ENCODE results near the gene DHODH. TPM values are rescaled to one million over a fixed set of nuclear protein-coding genes. Genes with fewer than 3 reads are reported as not detected.

DHODH gene
- total and polyA plus RNA-seq, 4 donors = 14.4 to 150 (median 79.4) TPM

- peaks cover 7 to 52% (median 32%) of the 10 kb centered on the region in 4 donors for H3K36me3 ChIP-seq (ENCODE audit: control insufficient read depth in 4 of 4, insufficient read depth in 3 of 4, low read depth in 1 of 4, low read length in 3 of 4)
- peaks cover 22 to 73% (median 56%) of the 10 kb centered on the region in 4 donors for H3K4me1 ChIP-seq (ENCODE audit: control insufficient read depth in 4 of 4, insufficient read depth in 4 of 4, low read length in 3 of 4)
- no peak overlapping the region for H3K9ac ChIP-seq (ENCODE audit: low read depth in 1 of 2, low read length in 2 of 2)
- no peak overlapping the region for H3K4me3 ChIP-seq (ENCODE audit: low read depth in 1 of 3, low read length in 3 of 3)
- H3K9me3 ChIP-seq (ENCODE audit: control insufficient read depth in 4 of 4, low read length in 3 of 4) = no peaks in the 10 kb centered on the region
- 44% methylated on average over 6 of the region's 6 CpGs for WGBS
- H3K27me3 ChIP-seq (ENCODE audit: control insufficient read depth in 4 of 4, insufficient read depth in 4 of 4, low read length in 3 of 4) = no peaks in the 10 kb centered on the region
- TF ChIP-seq SP1 (IDR thresholded peaks at IDR 0.05) = no peak
- no peak for TF ChIP-seq ZBTB33 (IDR thresholded peaks at IDR 0.05)
- no peak for TF ChIP-seq HNF4G (IDR thresholded peaks at IDR 0.05)
- TF ChIP-seq NR2F2 (IDR thresholded peaks at IDR 0.05) = no peak
- TF ChIP-seq EGR1 (IDR thresholded peaks at IDR 0.05; ENCODE audit: low read depth in 2 of 2) = no peak
- TF ChIP-seq FOXA2 (IDR thresholded peaks at IDR 0.05) = no peak
- no peak for TF ChIP-seq REST (IDR thresholded peaks at IDR 0.05)
- no peak for TF ChIP-seq CTCF (IDR thresholded peaks at IDR 0.05; ENCODE audit: low read depth, low read length, missing input control)
- no peak for TF ChIP-seq GABPA (IDR thresholded peaks at IDR 0.05 in 1 of 2, conservative IDR thresholded peaks at IDR 0.05 in 1 of 2)
- TF ChIP-seq MAX (IDR thresholded peaks at IDR 0.05) = no peak
- no peak for DNase-seq (ENCODE audit: low spot score)
- peak overlapping the region; percentile 32 to 82 for H3K27ac ChIP-seq (ENCODE audit: low read depth in 1 of 2, low read length in 2 of 2)
These were observed 16.4 kb downstream of the DHODH start for GRCh38 chr16:72024862-72025382.

GRCh38 chr16:72025404-72026114 is 17.0 kb downstream of the DHODH start:
- no peak for TF ChIP-seq FOXA1 (IDR thresholded peaks at IDR 0.05)
- TF ChIP-seq RAD21 (IDR thresholded peaks at IDR 0.05) = no peak
- peak in 1 of 2 donors; percentile 10 for TF ChIP-seq RXRA (IDR thresholded peaks at IDR 0.05)
- TF ChIP-seq HNF4A (conservative IDR thresholded peaks at IDR 0.05) = peak in 1 of 2 donors; percentile 2
- peak; percentile 13 for TF ChIP-seq YY1 (IDR thresholded peaks at IDR 0.05)
- TF ChIP-seq ZBTB33 (IDR thresholded peaks at IDR 0.05) = no peak
- no peak for TF ChIP-seq EGR1 (IDR thresholded peaks at IDR 0.05; ENCODE audit: low read depth in 2 of 2)
- TF ChIP-seq REST (IDR thresholded peaks at IDR 0.05) = no peak
- TF ChIP-seq MAX (IDR thresholded peaks at IDR 0.05) = peak; percentile 42
- TF ChIP-seq ATF3 (IDR thresholded peaks at IDR 0.05) = no peak
- Histone ChIP-seq H3K27me3 (ENCODE audit: control insufficient read depth in 4 of 4, insufficient read depth in 4 of 4, low read length in 3 of 4) (no peaks in the 10 kb centered on the region), H3K9ac (ENCODE audit: low read depth in 1 of 2, low read length in 2 of 2) (no peak overlapping the region), H3K9me3 (ENCODE audit: control insufficient read depth in 4 of 4, low read length in 3 of 4) (no peaks in the 10 kb centered on the region), H3K27ac (ENCODE audit: low read depth in 1 of 2, low read length in 2 of 2) (peak overlapping the region; percentile 69 to 82), H3K36me3 (ENCODE audit: control insufficient read depth in 4 of 4, insufficient read depth in 3 of 4, low read depth in 1 of 4, low read length in 3 of 4) (peaks cover 7 to 51% (median 32%) of the 10 kb centered on the region in 4 donors), H3K4me1 (ENCODE audit: control insufficient read depth in 4 of 4, insufficient read depth in 4 of 4, low read length in 3 of 4) (peaks cover 22 to 73% (median 55%) of the 10 kb centered on the region in 4 donors), H3K4me3 (ENCODE audit: low read depth in 1 of 3, low read length in 3 of 3) (no peak overlapping the region)
- 59% methylated on average over 19 of the region's 19 CpGs for WGBS
- no peak for DNase-seq (ENCODE audit: low spot score)

Measured in liver (tissue), 9 donors.